Activated CD8-positive, alpha-beta memory T cell treated with anti-CD3 and anti-CD28 coated beads, Interleukin-2, amount 50 U/mL, for 24 hours (primary cell): Measurements from ENCODE around the gene TOR3A.
"Not testable (repeated sequence)": the region's sequence is repeated elsewhere in the genome, so short reads cannot be mapped to it uniquely, and the experiment has no call there.

Source experiments
- DNase-seq: peaks from one replicate; pipeline ENCODE4 v3.0.0-alpha.2; 2020; ENCODE audit errors: extremely low read depth

Gene TOR3A

GRCh38 chr1:179107706-179108629 lies 26.1 kb downstream of the TOR3A start:
- no peak for DNase-seq

GRCh38 chr1:179108644-179109043 lies 26.8 kb downstream of the TOR3A start:
- no peak for DNase-seq

DNA sequence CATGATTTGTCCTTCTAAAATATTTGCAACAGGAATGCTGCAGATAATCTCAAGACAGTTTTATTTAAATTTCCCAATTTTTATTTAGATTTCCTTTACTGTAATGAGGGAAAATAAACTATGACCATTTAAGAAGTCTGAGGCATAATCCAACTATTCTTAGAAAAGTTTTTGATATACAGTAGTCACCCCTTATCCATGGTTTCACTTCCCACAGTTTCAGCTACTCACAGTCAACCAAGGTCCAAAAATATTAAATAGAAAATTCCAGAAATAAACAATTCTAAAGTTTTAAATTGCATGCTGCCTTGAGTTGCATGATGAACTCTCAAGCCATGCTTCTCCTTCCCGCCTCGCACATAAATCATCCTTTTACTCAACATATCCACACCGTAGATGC lies 33.3 kb downstream of the TOR3A start:
- DNase-seq = no peak

- DNase-seq = no peak
Measured at GRCh38 chr1:179119513-179119912, 37.6 kb downstream of the TOR3A start.

DNA sequence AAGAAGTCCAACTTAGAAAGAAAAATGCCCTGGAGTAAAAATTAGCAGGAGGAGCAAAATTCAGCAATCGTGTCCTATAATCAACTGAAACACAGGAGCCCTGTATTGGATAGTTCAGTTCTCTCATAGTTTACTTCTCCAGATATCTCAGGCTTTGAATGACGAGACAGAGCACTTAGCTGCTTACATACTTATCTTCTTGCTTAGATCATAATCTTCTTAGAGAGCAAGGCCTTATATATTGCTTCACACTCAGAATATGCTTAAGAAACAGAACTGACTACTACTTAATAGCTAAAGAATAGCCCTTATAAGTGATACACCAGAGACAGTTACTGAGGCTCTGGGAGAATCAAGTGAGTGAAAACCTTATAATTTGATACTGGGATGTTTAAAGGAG lies 38.9 kb downstream of the TOR3A start:
- DNase-seq = no peak

DNA sequence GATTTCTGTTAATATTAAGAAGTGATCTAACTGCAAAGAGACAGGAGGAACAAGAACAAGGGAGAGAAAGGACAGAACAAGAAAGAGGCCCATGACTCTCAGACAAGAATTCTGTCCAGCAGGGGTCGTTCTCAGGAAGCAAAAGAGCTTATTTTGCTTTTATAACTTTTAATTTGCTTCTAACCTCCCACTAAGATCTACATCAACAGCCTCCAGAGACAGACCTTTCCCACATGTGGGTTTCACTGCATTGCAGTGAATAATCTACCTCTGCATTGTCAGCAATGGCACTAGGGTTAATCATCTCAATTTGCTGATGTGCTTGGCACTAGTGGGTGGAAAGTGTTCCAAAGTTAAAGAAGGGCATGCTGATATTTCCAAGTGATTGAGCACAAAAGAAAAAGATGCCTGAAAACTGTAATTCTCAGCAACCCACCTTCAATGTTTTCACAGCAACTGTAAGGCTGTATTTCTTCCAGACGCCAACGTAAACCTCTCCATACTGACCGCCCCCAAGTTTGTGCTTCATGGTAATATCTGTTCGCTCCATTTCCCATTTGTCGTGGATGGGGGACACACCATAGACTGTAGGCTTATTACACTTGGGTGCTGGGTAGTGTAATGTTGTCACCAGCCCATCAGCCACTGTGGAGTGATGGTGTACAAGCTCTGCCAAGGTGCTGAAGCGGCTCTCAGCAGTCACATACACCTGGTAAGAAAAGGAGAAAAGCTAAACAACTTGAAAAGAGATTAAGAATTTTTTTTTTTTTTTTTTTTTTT lies 39.5 kb downstream of the TOR3A start:
- no peak for DNase-seq

- DNase-seq = no peak
Measured at GRCh38 chr1:179124873-179125272, 43.0 kb downstream of the TOR3A start.

DNA sequence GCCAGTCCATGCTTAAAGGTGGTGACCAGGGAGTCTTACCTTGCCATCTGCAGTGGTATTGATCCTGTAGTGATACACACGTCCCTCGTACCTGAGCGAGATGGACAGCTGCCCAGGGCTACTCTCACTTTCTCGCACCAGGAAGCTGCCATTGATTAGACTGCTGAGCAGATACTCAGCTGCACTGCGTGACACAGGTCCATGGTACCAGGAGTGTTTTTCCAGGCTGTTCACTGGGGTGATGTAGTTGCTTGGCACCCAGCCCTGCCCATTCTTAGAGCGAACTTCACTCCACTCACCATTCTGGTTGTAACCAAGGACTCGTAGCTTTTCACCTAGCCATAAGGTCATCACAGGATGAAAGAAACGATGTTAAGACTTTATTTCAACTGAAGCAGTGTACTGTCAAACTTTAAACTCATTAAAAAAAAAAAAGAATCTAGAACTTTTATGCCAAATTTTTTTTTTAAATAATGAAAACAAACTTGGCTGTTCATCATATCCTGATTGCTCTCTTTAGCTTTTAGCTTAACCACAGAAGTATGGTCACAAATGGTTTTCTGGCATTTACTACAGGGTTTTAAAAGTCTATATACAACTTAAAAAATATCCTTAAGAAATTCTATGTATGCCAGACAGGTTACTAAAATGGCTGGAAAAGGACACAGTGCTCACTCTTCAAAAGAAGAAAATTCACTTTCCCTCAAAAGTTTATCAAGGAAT lies 44.6 kb downstream of the TOR3A start:
- no peak for DNase-seq

GRCh38 chr1:179127163-179127895 lies 45.5 kb downstream of the TOR3A start:
- DNase-seq = no peak

- no peak for DNase-seq
Measured at GRCh38 chr1:179128520-179128919, 46.6 kb downstream of the TOR3A start.

DNA sequence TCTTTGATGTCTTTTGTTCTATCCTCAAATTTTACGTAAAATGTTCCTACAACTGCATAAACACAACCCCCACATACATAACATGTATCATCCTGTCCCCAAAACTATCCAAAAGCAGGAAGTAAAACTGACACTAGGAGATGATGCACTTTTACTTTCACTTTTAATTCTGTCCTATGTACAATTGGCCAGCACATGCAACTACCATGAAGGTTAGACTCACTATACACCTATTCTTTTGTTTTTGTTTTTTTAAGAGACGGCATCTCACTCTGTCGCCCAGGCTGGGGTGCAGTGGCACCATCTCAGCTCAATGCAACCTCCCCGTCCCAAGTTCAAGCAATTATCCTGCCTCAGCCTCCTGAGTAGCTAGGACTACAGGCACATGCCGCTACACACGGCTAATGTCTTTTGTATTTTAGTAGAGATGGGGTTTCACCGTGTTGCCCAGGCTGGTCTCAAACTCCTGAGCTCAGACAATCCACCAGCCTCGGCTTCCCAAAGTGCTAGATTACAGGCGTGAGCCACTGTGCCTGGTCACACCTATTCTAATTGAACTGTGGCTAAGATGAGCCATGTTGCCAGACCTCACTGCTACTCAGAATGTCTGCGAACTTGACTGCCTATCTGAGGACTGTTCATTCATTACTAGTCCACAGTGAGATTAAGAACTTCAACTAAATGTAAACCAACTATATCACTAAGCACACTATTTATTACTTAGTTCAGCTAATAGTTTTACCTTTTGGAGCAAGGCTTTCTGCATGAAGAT lies 48.0 kb downstream of the TOR3A start:
- no peak for DNase-seq

GRCh38 chr1:179135168-179135567 lies 53.3 kb downstream of the TOR3A start:
- not testable (repeated sequence) for DNase-seq

DNA sequence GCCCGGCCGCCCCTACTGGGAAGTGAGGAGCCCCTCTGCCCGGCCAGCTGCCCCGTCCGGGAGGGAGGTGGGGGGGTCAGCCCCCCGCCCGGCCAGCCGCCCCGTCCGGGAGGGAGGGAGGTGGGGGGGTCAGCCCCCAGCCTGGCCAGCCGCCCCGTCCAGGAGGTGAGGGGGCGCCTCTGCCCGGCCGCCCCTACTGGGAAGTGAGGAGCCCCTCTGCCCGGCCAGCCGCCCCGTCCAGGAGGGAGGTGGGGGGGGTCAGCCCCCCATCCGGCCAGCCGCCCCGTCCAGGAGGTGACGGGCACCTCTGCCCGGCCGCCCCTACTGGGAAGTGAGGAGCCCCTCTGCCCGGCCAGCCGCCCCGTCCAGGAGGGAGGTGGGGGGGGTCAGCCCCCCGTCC lies 53.8 kb downstream of the TOR3A start:
- not testable (repeated sequence) for DNase-seq

DNA sequence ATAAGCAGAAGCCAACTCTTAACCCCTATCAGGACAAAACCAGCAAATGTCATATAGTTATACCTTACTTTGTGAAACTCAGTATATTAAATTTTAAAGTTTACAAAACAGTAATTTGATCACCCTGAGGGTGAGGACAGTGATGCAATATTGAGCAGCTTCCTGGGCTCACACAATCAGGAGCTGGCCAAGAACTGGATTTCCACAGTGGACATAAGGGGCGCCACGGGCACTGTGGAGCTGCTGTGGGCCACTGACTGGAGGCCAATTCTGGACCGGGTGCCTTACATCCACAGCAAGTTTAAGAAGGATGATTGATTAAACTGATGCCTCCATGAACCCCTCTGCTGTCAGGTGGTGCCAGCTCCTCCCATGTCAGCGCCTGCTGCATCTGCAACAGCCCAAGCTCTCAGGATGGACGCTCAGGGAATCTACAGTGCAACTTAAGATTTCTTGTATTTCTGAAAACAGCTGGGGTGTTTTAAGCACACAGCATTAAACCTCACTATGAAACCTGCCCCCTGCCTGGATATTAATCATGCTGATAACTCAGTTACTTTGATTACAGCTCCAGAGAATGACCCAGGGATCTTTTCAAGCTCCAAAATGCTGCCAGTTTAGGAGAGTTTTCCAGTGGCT lies 55.9 kb downstream of the TOR3A start:
- no peak for DNase-seq

DNA sequence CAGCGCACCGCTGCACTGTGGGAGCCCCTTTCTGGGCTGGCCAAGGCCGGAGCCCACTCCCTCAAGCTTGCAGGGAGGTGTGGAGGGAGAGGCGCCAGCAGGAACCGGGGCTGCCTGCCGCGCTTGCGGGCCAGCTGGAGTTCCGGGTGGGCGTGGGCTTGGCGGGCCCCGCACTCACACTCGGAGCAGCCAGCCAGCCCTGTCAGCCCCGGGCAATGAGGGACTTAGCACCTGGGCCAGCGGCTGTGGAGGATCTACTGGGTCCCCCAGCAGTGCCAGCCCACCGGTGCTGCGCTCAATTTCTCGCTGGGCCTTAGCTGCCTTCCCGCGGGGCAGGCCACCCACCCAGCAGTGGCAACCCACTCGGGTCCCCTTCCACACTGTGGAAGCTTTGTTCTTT lies 56.9 kb downstream of the TOR3A start:
- DNase-seq = not testable (repeated sequence)

GRCh38 chr1:179141592-179142251 lies 59.9 kb downstream of the TOR3A start:
- DNase-seq = no peak

- DNase-seq = no peak
Measured at GRCh38 chr1:179142889-179143299, 61.0 kb downstream of the TOR3A start.

GRCh38 chr1:179143322-179143721 lies 61.5 kb downstream of the TOR3A start:
- DNase-seq = no peak

DNA sequence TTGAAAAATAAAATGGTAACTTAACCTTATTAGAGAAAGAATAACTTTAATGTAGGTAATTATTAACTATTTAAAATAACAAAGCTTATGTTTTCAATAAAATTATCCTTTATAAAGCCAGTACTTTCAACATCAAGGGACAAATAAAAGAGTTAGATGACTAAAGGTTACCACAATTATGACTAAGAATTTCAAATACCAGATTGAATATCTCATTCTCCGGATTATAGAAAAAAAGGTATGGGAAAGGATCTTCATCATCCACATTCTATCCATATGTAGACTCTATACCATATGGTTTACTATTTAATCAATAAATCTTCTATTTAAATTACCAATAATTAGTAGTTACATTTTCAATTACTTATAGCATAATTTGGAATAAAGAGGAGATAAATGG lies 62.8 kb downstream of the TOR3A start:
- no peak for DNase-seq

DNA sequence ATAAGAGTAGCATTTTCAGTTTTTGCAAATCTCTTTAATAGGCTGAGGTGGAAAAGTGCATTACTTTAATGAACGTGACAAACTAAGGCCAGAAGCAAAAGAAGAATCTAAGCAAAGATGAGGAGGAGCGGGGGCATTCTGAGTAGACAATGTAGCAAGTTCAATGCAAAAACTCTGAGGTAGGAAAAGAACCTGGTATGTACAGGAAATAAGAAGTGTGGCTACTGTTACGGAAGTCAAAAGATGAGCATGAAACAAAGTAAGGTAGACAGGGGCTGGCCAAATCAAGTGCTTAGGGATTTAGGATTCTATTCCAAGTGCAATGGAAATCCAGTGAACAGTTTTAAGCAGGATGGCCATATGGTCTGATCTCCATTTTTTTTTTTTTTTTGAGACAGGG lies 63.7 kb downstream of the TOR3A start:
- DNase-seq = no peak
